Kidney (tissue), 14 donors: Measurements from ENCODE around the gene SLC7A6. TPM values are rescaled to one million over a fixed set of nuclear protein-coding genes. Genes with fewer than 3 reads are reported as not detected.
A peak's percentile ranks its signal among the peaks of the same experiment; 100 is the strongest.
"Not testable (repeated sequence)": the region's sequence is repeated elsewhere in the genome, so short reads cannot be mapped to it uniquely, and the experiment has no call there.

ENCODE experiments used
- DNase-seq, 5 donors: peaks; one replicate each; pipeline ENCODE4 v3.0.0-alpha.2; 2013 to 2020
- FAIRE-seq: peaks from 2 replicates; lab custom pipeline; 2012; peaks lifted over from hg19 to GRCh38; lab: Jason Lieb, UNC
- H3K27ac ChIP-seq, 2 donors: one replicate each; pipeline ENCODE4 v1.7.0; 2013; ENCODE audit warnings: low read depth in 2 of 2, low read length in 2 of 2, inconsistent platforms in 1 of 2
- H3K27me3 ChIP-seq: one replicate; pipeline ENCODE4 v1.7.1; 2013; ENCODE audit warnings: low read length, inconsistent platforms; ENCODE audit not compliant: control insufficient read depth, insufficient read depth
- H3K36me3 ChIP-seq, 3 donors: one replicate each; pipeline versions ENCODE4 v1.7.0 to v1.7.1; 2013; ENCODE audit warnings: low read length in 3 of 3, control low read depth in 1 of 3, inconsistent platforms in 1 of 3; ENCODE audit not compliant: insufficient read depth in 3 of 3, control insufficient read depth in 2 of 3
- H3K4me1 ChIP-seq, 3 donors: one replicate each; pipeline versions ENCODE4 v1.7.0 to v1.7.1; 2013; ENCODE audit warnings: low read length in 3 of 3, inconsistent platforms in 1 of 3, low read depth in 1 of 3; ENCODE audit not compliant: control insufficient read depth in 2 of 3, insufficient read depth in 2 of 3
- H3K4me3 ChIP-seq, 3 donors: one replicate each; pipeline versions ENCODE4 v1.7.0 to v1.8.1; 2013; ENCODE audit warnings: low read length in 3 of 3, control low read depth in 1 of 3, inconsistent platforms in 1 of 3
- H3K9ac ChIP-seq, 3 donors: one replicate each; pipeline versions ENCODE4 v1.7.0 to v1.7.1; 2013; ENCODE audit warnings: low read length in 3 of 3, control low read depth in 1 of 3, inconsistent platforms in 1 of 3
- H3K9me3 ChIP-seq, 3 donors: one replicate each; pipeline versions ENCODE4 v1.7.0 to v1.7.1; 2013; ENCODE audit warnings: low read length in 3 of 3, control low read depth in 1 of 3, inconsistent platforms in 1 of 3; ENCODE audit not compliant: control insufficient read depth in 2 of 3, insufficient read depth in 1 of 3
- intact Hi-C: fragments of 100-400 bp; cut with DNase I; formaldehyde crosslinking; loops from one replicate; pipeline ENCODE4 v1.11.1; 2022
- polyA plus RNA-seq: library from polyadenylated mRNA; stranded (reverse); fragments of 350-450 nt; fragmentation: Illumina TruSeq; extraction: RNeasy Lipid Tissue Mini Kit (QIAGEN cat#74804); gene quantifications from one replicate; pipeline ENCODE4 v1.2.3, GENCODE V29; 2014; ENCODE audit warnings: low read depth, low replicate concordance; ENCODE audit not compliant: insufficient read depth
- total RNA-seq: library from RNA; stranded (reverse); fragmentation: NEBNext Ultra II Directional; extraction: Animal tissue kit (Norgen Biotek cat#: 25700); gene quantifications from one replicate; pipeline ENCODE4 v1.2.1, GENCODE V29; 2021
- TF ChIP-seq, protein P1 (sequence below): IDR thresholded peaks from 3 replicates; pipeline ENCODE4 v1.5.1; 2012; ENCODE audit warnings: mild to moderate bottlenecking, moderate library complexity, borderline replicate concordance; ENCODE audit not compliant: insufficient read depth; ENCODE audit errors: extremely low read depth
- donor health status: control.
- donor health status: control.
- donor health status: control.
- donor health status: control.
- donor health status: control.
- donor health status: DM: yes; HTN: yes; CAD: no.
- donor health status: Normal renal cell carcinoma (clear cell type).

The SLC7A6 gene
- total and polyA plus RNA-seq, 2 donors from 2014 or later, result 5.0 to 24.0 TPM

DNA sequence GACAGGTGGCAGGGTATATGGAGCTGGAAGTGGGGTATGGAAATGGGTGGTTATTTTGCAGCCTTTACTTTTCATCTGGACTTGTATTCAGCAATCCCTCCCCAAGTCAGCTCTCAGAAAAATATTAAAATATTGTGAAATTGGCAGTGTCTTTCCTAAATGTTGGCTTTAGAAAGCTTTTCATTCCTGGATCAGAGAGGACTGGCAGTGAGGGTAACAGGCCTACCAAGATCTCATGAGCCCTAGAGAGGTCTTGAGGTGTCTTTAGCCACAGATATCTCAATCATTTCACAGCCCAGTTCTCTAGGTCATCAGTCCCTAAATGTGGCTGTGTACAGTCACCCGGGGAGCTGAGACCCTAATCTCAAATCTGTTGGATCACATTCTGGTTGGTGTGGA, 23.9 kb downstream of the SLC7A6 start:
- DNase-seq (no peak), FAIRE-seq (no peak)
- no peaks in the 10 kb centered on the region for H3K9me3 ChIP-seq
- no peak overlapping the region for H3K9ac ChIP-seq
- TF ChIP-seq, protein P1, sequence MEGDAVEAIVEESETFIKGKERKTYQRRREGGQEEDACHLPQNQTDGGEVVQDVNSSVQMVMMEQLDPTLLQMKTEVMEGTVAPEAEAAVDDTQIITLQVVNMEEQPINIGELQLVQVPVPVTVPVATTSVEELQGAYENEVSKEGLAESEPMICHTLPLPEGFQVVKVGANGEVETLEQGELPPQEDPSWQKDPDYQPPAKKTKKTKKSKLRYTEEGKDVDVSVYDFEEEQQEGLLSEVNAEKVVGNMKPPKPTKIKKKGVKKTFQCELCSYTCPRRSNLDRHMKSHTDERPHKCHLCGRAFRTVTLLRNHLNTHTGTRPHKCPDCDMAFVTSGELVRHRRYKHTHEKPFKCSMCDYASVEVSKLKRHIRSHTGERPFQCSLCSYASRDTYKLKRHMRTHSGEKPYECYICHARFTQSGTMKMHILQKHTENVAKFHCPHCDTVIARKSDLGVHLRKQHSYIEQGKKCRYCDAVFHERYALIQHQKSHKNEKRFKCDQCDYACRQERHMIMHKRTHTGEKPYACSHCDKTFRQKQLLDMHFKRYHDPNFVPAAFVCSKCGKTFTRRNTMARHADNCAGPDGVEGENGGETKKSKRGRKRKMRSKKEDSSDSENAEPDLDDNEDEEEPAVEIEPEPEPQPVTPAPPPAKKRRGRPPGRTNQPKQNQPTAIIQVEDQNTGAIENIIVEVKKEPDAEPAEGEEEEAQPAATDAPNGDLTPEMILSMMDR, result no peak
- peak overlapping the region in 1 of 2 donors; percentile 45 for H3K27ac ChIP-seq
- intact Hi-C loops, result no loop called here
- H3K27me3 ChIP-seq, result no peaks in the 10 kb centered on the region
- H3K4me1 ChIP-seq, result peaks cover 0 to 24% (median 4%) of the 10 kb centered on the region in 3 donors
- H3K36me3 ChIP-seq, result peaks cover 4 to 16% (median 13%) of the 10 kb centered on the region in 3 donors
- no peak overlapping the region for H3K4me3 ChIP-seq

GRCh38 chr16:68288796-68289195, 24.5 kb downstream of the SLC7A6 start:
- H3K9ac ChIP-seq, H3K27me3 ChIP-seq, DNase-seq, H3K9me3 ChIP-seq, H3K27ac ChIP-seq, intact Hi-C loops, FAIRE-seq, H3K4me3 ChIP-seq: not testable (repeated sequence)
- peaks cover 0 to 24% (median 4%) of the 10 kb centered on the region in 3 donors for H3K4me1 ChIP-seq
- H3K36me3 ChIP-seq, result peaks cover 4 to 16% (median 13%) of the 10 kb centered on the region in 3 donors

DNA sequence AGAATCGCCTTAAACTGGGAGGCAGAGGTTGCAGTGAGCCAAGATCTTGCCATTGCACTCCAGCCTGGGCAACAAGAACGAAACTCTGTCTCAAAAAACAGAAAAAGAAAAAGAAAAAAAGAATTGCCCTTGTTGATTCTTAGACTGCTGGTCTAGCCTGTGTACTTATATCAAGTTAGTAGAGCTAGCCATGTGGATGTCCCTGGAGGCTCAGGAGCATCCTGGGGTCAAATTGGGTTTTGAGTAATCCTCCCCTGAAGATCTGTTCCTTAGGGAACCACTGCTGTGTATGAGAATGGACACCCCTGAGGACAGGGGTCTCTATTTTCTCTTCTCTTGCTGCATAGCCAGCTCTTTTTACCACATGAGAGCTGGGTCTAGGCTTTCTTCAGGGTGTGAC, 24.9 kb downstream of the SLC7A6 start:
- H3K4me1 ChIP-seq, result peaks cover 0 to 24% (median 4%) of the 10 kb centered on the region in 3 donors
- no peak overlapping the region for H3K27ac ChIP-seq
- intact Hi-C loops, result no loop called here
- no peaks in the 10 kb centered on the region for H3K9me3 ChIP-seq
- H3K27me3 ChIP-seq, result no peaks in the 10 kb centered on the region
- TF ChIP-seq, protein P1, result no peak
- no peak for FAIRE-seq
- no peak overlapping the region for H3K4me3 ChIP-seq
- DNase-seq, result no peak
- no peak overlapping the region for H3K9ac ChIP-seq
- peaks cover 4 to 16% (median 15%) of the 10 kb centered on the region in 3 donors for H3K36me3 ChIP-seq

GRCh38 chr16:68289621-68290329, 25.4 kb downstream of the SLC7A6 start:
- H3K4me1 ChIP-seq, result peaks cover 0 to 22% (median 4%) of the 10 kb centered on the region in 3 donors
- peak overlapping the region in 1 of 2 donors; percentile 29 for H3K27ac ChIP-seq
- H3K9ac ChIP-seq, result no peak overlapping the region
- H3K9me3 ChIP-seq, result no peaks in the 10 kb centered on the region
- peaks cover 4 to 17% (median 16%) of the 10 kb centered on the region in 3 donors for H3K36me3 ChIP-seq
- no peak for FAIRE-seq
- intact Hi-C loops, result no loop called here
- TF ChIP-seq, protein P1, result no peak
- DNase-seq, result peak in 1 of 5 donors; percentile 56
- no peak overlapping the region for H3K4me3 ChIP-seq
- no peaks in the 10 kb centered on the region for H3K27me3 ChIP-seq
